ENCODE data around the gene ZNF195.
"Not testable (repeated sequence)": the region's sequence is repeated elsewhere in the genome, so short reads cannot be mapped to it uniquely, and the experiment has no call there.

The ZNF195 gene

GRCh38 chr11:3402181-3402860, 23.4 kb upstream of the ZNF195 start:
- not testable (repeated sequence) for DNase-seq (ENCODE audit: low read depth in 2 of 2)

DNA sequence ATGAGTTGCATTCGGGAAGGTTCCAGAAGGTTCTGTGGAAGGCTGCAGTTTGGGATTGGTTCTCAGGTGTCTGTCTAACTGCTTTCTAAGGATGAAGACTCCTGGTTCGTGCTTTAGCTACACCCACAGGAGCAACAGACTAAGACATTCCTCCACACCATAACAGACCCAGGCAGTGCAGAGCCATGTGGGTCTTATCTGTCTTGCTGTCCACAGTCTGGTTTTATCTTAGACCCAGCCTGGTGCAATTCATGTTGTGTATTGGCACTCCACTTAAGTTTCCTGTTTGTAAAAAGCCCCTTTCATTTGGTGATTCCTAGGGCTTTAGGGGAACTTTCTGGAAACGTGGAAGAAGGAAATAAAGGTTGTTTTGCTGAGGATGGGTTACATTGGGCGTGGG, 22.1 kb upstream of the ZNF195 start:
- not testable (repeated sequence) for DNase-seq (ENCODE audit: low read depth in 2 of 2)

DNA sequence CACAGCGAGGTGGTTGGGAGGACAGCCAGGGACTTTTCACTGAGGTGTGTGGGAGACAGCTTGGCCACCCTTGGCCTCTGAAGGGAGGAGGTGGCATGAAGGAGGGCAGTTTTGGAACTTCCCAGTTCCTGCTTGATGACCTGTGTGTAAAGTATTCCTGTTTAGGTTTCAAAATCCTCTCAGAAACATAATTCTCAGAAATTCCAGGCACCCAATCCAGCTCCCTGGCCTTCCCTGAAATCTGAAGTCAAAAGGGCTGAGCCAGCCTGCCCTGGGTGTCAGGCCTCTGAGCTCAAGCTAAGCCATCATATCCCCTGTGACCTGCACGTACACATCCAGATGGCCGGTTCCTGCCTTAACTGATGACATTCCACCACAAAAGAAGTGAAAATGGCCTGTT, 19.6 kb upstream of the ZNF195 start:
- DNase-seq (ENCODE audit: low read depth in 2 of 2), result not testable (repeated sequence)

DNA sequence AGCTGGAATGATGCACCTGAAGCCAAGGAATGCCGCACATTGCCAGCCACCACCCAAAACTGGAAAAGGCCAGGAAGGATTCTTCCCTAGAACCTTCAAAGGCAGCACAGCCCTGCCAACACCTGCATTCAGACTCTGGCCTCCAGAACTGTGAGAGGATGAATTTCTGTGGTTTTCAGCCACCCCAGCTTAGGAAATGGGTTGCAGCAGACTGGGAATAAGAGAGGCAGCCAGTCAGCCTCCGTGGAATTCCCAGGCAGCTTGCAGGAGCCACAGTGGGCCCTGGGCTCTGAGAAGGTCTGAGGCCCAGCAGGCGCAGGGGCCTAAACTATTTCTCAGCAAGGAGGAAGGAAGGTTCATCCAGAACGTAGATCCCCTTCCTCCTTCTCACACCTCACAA, 19.2 kb upstream of the ZNF195 start:
- not testable (repeated sequence) for DNase-seq (ENCODE audit: low read depth in 2 of 2)

DNA sequence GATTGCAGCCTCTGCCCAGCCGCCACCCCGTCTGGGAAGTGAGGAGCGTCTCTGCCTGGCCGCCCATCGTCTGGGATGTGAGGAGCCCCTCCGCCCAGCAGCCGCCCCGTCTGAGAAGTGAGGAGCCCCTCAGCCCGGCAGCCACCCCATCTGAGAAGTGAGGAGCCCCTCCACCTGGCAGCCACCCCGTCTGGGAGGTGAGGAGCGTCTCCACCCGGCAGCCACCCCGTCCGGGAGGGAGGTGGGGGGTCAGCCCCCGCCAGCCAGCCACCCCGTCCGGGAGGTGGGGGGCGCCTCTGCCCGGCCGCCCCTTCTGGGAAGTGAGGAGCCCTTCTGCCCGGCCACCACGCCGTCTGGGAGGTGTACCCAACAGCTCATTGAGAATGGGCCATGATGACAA, 18.3 kb upstream of the ZNF195 start:
- DNase-seq (ENCODE audit: low read depth in 2 of 2), result not testable (repeated sequence)

- not testable (repeated sequence) for DNase-seq (ENCODE audit: low read depth in 2 of 2)
These were observed 16.5 kb upstream of the ZNF195 start for GRCh38 chr11:3395468-3395867.

- DNase-seq (ENCODE audit: low read depth in 2 of 2), result not testable (repeated sequence)
These were observed 16.0 kb upstream of the ZNF195 start for GRCh38 chr11:3394956-3395355.

DNA sequence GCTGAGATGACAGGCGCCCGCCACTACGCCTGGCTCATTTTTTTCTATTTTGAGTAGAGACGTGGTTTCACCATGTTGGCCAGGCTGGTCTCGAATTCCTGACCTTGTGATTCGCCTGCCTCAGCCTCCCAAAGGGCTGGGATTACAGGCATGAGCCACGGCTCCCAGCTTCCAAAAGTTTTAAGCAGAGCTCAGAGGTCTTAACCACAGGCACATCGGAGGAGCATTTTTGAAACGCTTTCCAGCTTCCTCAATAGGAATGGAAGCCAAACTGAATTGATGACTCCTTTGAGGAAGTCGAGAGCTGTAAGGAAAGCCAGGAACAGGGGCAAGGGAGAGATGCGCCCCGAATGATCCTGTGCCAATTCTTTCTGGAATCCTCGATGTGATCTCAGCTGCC, 14.5 kb upstream of the ZNF195 start:
- DNase-seq (ENCODE audit: low read depth in 2 of 2), result not testable (repeated sequence)

GRCh38 chr11:3382613-3383285, 3.8 kb upstream of the ZNF195 start:
- no peak for DNase-seq (ENCODE audit: low read depth in 2 of 2)

DNA sequence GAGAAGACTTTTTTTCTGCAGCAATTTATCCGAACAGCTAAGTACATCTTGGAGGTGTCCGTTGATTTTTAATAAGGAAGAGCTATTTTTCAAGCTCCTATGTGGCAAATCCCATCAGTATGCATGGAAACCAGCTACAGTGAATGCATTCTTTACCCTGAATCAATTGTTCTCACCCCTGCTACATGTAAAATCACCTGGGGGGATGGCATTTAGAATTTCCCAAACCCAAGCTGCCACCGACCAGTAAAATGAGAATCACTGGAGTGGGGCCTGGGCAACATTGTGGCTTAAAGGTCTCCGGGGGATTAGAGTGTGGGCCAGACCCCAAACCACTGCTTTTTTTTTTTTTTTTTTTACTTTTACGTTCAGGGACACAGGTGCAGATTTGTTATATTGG, 2.8 kb upstream of the ZNF195 start:
- DNase-seq (ENCODE audit: low read depth in 2 of 2), result no peak

- DNase-seq (ENCODE audit: low read depth in 2 of 2), result no peak
These were observed 2.0 kb upstream of the ZNF195 start for GRCh38 chr11:3380706-3381545.

- no peak for DNase-seq (ENCODE audit: low read depth in 2 of 2)
These were observed 3.4 kb downstream of the ZNF195 start for GRCh38 chr11:3375552-3375951.

DNA sequence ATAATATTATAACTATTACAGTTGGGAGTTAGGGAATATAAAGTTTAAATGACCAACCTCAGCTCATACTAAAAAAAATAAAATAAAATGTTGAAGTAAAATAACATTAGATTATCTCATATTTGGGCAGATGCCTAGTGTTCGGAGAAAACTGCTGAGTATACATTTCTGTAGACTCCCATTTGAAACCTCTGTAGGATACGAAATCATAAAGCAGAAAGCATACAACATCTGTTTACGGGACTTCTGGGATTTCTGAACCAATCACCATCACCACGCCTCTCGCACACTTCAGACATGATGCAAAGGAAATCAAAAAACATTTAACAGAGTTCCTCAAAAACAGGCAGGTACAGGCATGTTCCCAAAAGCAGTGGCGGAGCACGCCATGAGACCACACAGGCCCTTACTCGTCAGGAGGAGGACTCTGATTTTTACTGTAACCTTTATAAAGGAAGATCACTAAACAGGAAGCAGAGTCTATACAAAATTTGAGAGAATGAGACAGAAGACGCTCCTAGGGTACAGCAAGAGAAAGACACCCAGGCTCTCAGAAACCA, 8.6 kb downstream of the ZNF195 start:
- no peak for DNase-seq (ENCODE audit: low read depth in 2 of 2)

GRCh38 chr11:3369366-3369765, 9.6 kb downstream of the ZNF195 start:
- no peak for DNase-seq (ENCODE audit: low read depth in 2 of 2)

DNA sequence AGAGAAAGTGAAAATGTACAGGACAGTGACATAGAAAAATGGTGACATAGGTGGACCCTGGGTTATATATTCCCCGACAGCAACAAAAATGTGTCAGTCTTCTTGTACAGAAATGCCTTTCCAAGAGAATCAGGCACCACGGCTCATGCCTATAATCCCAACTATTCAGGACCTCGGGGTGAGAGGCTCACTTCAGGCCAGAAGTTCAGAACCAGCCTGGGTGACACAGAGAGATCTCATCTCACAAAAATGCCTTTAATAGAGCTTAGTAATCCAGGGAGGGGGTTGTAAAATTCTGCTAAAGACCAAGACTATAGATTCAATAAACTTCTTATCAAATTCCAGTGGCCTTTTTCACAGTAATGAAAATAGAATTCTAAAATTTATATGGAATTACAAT, 10.7 kb downstream of the ZNF195 start:
- DNase-seq (ENCODE audit: low read depth in 2 of 2), result no peak

- no peak for DNase-seq (ENCODE audit: low read depth in 2 of 2)
These were observed 11.7 kb downstream of the ZNF195 start for GRCh38 chr11:3367221-3367620.

GRCh38 chr11:3359092-3359824, 19.7 kb downstream of the ZNF195 start:
- DNase-seq (ENCODE audit: low read depth in 2 of 2), result no peak

GRCh38 chr11:3357994-3358676, 20.8 kb downstream of the ZNF195 start:
- DNase-seq (ENCODE audit: low read depth in 2 of 2), result no peak

DNA sequence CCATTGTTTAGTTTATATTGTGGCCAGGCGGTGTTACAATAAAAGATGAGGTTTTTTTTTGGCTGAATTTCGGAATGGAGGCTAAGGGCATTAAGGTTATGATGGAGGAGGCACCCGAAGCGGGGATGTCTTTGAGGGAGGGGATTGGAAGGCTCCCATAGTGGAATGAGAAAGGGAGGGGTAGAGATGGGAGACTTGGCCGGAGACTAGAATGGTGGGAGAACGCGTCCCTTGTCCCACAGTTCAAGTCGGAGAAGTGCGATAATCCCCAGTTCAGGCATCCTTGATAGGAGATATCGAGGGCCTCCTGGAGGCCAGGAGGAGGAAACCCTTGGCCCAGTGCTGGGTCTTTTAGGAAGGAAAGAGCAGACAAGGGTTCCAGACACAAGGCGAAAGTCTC, 21.6 kb downstream of the ZNF195 start:
- DNase-seq (ENCODE audit: low read depth in 2 of 2), result no peak

- no peak for DNase-seq (ENCODE audit: low read depth in 2 of 2)
These were observed 22.1 kb downstream of the ZNF195 start for GRCh38 chr11:3356858-3357257.

GRCh38 chr11:3353066-3353465, 25.9 kb downstream of the ZNF195 start:
- DNase-seq (ENCODE audit: low read depth in 2 of 2), result no peak

All from stimulated activated CD4-positive, alpha-beta T cell treated with anti-CD3 and anti-CD28 coated beads, Interleukin-1b, Interleukin-23, amount 100 ng/mL, for 1 hour (primary cell).